ENCODE measurements around the gene KIF3B. TPM values are rescaled to one million over a fixed set of nuclear protein-coding genes. Genes with fewer than 3 reads are reported as not detected.

The KIF3B gene
- total and polyA plus RNA-seq, 2 of the 13 experiments (the other 11 are each of a cell fraction or from before 2014, with no cell fraction given), result 23.6 to 28.8 TPM

GRCh38 chr20:32325706-32326503 is 48.5 kb downstream of the KIF3B start (continued):
- TF ChIP-seq ZNF556 (CRISPR knock-in tag; IDR thresholded peaks at IDR 0.05; ENCODE audit: borderline replicate concordance) (peak; percentile 28; the same call in 1 of the 2 replicates), PAF1 (CRISPR knock-in tag; IDR thresholded peaks at IDR 0.05) (no peak), ZNF577 (CRISPR knock-in tag; IDR thresholded peaks at IDR 0.05; ENCODE audit: borderline replicate concordance, low read depth) (no peak), ZFP1 (CRISPR knock-in tag; IDR thresholded peaks at IDR 0.05) (peak; percentile 77; the same call in 1 of the 2 replicates), ZNF274 (CRISPR knock-in tag; IDR thresholded peaks at IDR 0.05) (no peak), ZSCAN30 (CRISPR knock-in tag; IDR thresholded peaks at IDR 0.05) (no peak), FOXP1 (IDR thresholded peaks at IDR 0.05) (peak; percentile 56), FOXP1 (CRISPR knock-in tag; IDR thresholded peaks at IDR 0.05) (peak; percentile 89), MAF1 (CRISPR knock-in tag; IDR thresholded peaks at IDR 0.05; ENCODE audit: borderline replicate concordance) (no peak), IRX3 (CRISPR knock-in tag; IDR thresholded peaks at IDR 0.05; ENCODE audit: borderline replicate concordance, low read depth) (no peak), ZFAT (CRISPR knock-in tag; conservative IDR thresholded peaks at IDR 0.05) (no peak), ARID5B (CRISPR knock-in tag; IDR thresholded peaks at IDR 0.05) (peak; percentile 97), MEF2D (CRISPR knock-in tag; IDR thresholded peaks at IDR 0.05) (no peak; the same call in 1 of the 2 replicates), TARDBP (CRISPR knock-in tag; IDR thresholded peaks at IDR 0.05) (no peak; the same call in 1 of the 2 replicates)
- TF ChIP-seq, protein P1, sequence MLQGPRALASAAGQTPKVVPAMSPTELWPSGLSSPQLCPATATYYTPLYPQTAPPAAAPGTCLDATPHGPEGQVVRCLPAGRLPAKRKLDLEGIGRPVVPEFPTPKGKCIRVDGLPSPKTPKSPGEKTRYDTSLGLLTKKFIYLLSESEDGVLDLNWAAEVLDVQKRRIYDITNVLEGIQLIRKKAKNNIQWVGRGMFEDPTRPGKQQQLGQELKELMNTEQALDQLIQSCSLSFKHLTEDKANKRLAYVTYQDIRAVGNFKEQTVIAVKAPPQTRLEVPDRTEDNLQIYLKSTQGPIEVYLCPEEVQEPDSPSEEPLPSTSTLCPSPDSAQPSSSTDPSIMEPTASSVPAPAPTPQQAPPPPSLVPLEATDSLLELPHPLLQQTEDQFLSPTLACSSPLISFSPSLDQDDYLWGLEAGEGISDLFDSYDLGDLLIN (CRISPR knock-in tag; IDR thresholded peaks at IDR 0.05; ENCODE audit: borderline replicate concordance), result no peak
- TF ChIP-seq, protein P2, sequence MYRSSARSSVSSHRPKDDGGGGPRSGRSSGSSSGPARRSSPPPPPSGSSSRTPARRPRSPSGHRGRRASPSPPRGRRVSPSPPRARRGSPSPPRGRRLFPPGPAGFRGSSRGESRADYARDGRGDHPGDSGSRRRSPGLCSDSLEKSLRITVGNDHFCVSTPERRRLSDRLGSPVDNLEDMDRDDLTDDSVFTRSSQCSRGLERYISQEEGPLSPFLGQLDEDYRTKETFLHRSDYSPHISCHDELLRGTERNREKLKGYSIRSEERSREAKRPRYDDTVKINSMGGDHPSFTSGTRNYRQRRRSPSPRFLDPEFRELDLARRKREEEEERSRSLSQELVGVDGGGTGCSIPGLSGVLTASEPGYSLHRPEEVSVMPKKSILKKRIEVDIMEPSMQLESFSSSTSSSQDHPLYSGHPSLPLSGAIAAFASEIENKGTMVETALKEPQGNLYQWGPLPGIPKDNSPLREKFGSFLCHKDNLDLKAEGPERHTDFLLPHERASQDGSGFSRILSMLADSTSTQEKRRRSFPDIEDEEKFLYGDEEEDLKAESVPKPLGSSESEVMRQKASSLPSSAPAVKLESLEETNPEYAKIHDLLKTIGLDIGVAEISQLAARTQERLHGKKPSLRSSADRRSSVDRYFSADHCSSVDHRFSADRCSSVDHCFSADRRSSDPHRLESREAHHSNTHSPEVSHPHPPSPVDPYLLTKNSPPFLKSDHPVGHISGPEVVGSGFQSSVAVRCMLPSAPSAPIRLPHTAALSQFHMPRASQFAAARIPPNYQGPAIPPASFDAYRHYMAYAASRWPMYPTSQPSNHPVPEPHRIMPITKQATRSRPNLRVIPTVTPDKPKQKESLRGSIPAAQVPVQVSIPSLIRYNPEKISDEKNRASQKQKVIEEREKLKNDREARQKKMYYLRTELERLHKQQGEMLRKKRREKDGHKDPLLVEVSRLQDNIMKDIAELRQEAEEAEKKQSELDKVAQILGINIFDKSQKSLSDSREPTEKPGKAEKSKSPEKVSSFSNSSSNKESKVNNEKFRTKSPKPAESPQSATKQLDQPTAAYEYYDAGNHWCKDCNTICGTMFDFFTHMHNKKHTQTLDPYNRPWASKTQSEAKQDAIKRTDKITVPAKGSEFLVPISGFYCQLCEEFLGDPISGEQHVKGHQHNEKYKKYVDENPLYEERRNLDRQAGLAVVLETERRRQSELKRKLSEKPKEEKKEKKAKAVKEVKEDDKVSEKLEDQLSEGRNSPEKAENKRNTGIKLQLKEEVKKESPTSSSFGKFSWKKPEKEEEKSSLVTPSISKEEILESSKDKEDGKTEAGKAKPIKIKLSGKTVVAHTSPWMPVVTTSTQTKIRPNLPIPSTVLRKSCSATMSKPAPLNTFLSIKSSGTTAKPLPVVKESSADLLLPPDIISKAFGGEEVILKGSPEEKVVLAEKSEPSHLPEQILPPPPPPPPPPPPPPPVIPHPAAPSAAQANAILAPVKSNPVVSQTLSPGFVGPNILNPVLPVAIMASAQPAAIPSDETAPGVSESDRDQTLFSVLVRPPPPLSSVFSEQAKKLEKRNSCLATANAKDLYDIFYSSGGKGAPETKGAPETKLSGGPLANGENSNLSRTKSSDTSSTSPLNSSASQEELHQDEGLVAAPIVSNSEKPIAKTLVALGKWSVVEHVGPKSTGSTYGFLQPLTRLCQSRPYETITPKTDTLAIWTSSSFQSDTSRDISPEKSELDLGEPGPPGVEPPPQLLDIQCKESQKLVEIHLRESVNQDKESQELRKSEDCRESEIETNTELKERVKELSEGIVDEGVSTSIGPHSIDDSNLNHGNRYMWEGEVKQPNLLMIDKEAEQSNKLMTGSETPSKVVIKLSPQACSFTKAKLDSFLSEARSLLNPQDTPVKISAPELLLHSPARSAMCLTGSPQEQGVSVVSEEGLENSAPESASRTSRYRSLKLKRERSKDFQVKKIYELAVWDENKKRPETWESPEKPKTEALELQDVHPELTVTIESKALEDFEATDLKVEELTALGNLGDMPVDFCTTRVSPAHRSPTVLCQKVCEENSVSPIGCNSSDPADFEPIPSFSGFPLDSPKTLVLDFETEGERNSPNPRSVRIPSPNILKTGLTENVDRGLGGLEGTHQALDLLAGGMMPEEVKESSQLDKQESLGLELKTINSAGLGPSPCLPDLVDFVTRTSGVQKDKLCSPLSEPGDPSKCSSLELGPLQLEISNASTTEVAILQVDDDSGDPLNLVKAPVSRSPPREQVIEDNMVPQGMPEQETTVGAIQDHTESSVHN (CRISPR knock-in tag; IDR thresholded peaks at IDR 0.05), result no peak
